ENCODE measurements around the gene UTP25. TPM values are rescaled to one million over a fixed set of nuclear protein-coding genes. Genes with fewer than 3 reads are reported as not detected.

Gene UTP25
- total RNA-seq, 1 experiment from 2014 or later: 9.5 TPM

- DNase-seq: no peak
- Mint-ChIP-seq H3K27ac (ENCODE audit: unreplicated experiment) (no peak overlapping the region), H3K9me3 (ENCODE audit: unreplicated experiment) (no peaks in the 10 kb centered on the region), H3K27me3 (ENCODE audit: insufficient read depth, unreplicated experiment) (no peaks in the 10 kb centered on the region), H3K36me3 (ENCODE audit: insufficient read depth, unreplicated experiment) (peaks cover 66% of the 10 kb centered on the region), H3K4me1 (ENCODE audit: low read depth, unreplicated experiment) (no peaks in the 10 kb centered on the region), H3K4me3 (ENCODE audit: unreplicated experiment) (no peak overlapping the region)
- H3K36me3 ChIP-seq (ENCODE audit: control insufficient read depth, insufficient read depth, low read length): peaks cover 3% of the 10 kb centered on the region; the same call in 1 of the 2 replicates
- ChIA-PET POLR2A (no interaction called here), CTCF (interaction anchor here (0.7 kb wide), 1 partner anchor 100 kb away, joined by 3 read pairs; no protein-coding TSS in a partner anchor)
- no peaks in the 10 kb centered on the region for H3K9me3 ChIP-seq
- no peak for TF ChIP-seq CTCF (IDR thresholded peaks at IDR 0.05; ENCODE audit: insufficient read depth in 1 of 2, low read depth in 1 of 2, low read length in 1 of 2, severe bottlenecking in 1 of 2, unreplicated experiment in 1 of 2)
- H3K4me1 ChIP-seq: no peaks in the 10 kb centered on the region
- H3K4me3 ChIP-seq (ENCODE audit: low read depth, low read length): no peak overlapping the region
- H3K27me3 ChIP-seq (replicated peaks; ENCODE audit: control insufficient read depth, insufficient read depth, low read length): no peaks in the 10 kb centered on the region
- intact Hi-C loops (cut with micrococcal nuclease; ENCODE audit: unreplicated experiment): no loop called here
- BruUV-seq (replicated peaks): no TSS peak
These were observed 17.1 kb downstream of the UTP25 start for GRCh38 chr1:209844695-209845407.

- no peak for TF ChIP-seq CTCF (IDR thresholded peaks at IDR 0.05; ENCODE audit: insufficient read depth in 1 of 2, low read depth in 1 of 2, low read length in 1 of 2, severe bottlenecking in 1 of 2, unreplicated experiment in 1 of 2)
- ChIA-PET CTCF (no interaction called here), POLR2A (no interaction called here)
- no peak overlapping the region for H3K4me3 ChIP-seq (ENCODE audit: low read depth, low read length)
- Mint-ChIP-seq H3K9me3 (ENCODE audit: unreplicated experiment) (no peaks in the 10 kb centered on the region), H3K27ac (ENCODE audit: unreplicated experiment) (no peak overlapping the region), H3K4me1 (ENCODE audit: low read depth, unreplicated experiment) (no peaks in the 10 kb centered on the region), H3K36me3 (ENCODE audit: insufficient read depth, unreplicated experiment) (peaks cover 66% of the 10 kb centered on the region), H3K27me3 (ENCODE audit: insufficient read depth, unreplicated experiment) (no peaks in the 10 kb centered on the region), H3K4me3 (ENCODE audit: unreplicated experiment) (no peak overlapping the region)
- intact Hi-C loops (cut with micrococcal nuclease; ENCODE audit: unreplicated experiment): no loop called here
- no peaks in the 10 kb centered on the region for H3K27me3 ChIP-seq (replicated peaks; ENCODE audit: control insufficient read depth, insufficient read depth, low read length)
- H3K9me3 ChIP-seq: no peaks in the 10 kb centered on the region
- no peak for DNase-seq
- no peaks in the 10 kb centered on the region for H3K4me1 ChIP-seq
- no TSS peak for BruUV-seq (replicated peaks)
- H3K36me3 ChIP-seq (ENCODE audit: control insufficient read depth, insufficient read depth, low read length): peaks cover 3% of the 10 kb centered on the region; the same call in 1 of the 2 replicates
These were observed 17.6 kb downstream of the UTP25 start for GRCh38 chr1:209845408-209845725.

GRCh38 chr1:209849388-209849787 is 21.6 kb downstream of the UTP25 start:
- H3K4me3 ChIP-seq (ENCODE audit: low read depth, low read length): no peak overlapping the region
- Mint-ChIP-seq H3K36me3 (ENCODE audit: insufficient read depth, unreplicated experiment) (peaks cover 64% of the 10 kb centered on the region), H3K4me3 (ENCODE audit: unreplicated experiment) (no peak overlapping the region), H3K27me3 (ENCODE audit: insufficient read depth, unreplicated experiment) (no peaks in the 10 kb centered on the region), H3K4me1 (ENCODE audit: low read depth, unreplicated experiment) (no peaks in the 10 kb centered on the region), H3K27ac (ENCODE audit: unreplicated experiment) (no peak overlapping the region), H3K9me3 (ENCODE audit: unreplicated experiment) (no peaks in the 10 kb centered on the region)
- no peaks in the 10 kb centered on the region for H3K9me3 ChIP-seq
- no TSS peak for BruUV-seq (replicated peaks)
- H3K36me3 ChIP-seq (ENCODE audit: control insufficient read depth, insufficient read depth, low read length): peaks cover 3% of the 10 kb centered on the region
- H3K27me3 ChIP-seq (replicated peaks; ENCODE audit: control insufficient read depth, insufficient read depth, low read length): no peaks in the 10 kb centered on the region
- no peaks in the 10 kb centered on the region for H3K4me1 ChIP-seq
- POLR2A ChIA-PET: no interaction called here
- TF ChIP-seq CTCF (IDR thresholded peaks at IDR 0.05; ENCODE audit: insufficient read depth in 1 of 2, low read depth in 1 of 2, low read length in 1 of 2, severe bottlenecking in 1 of 2, unreplicated experiment in 1 of 2): no peak
- DNase-seq: no peak
- CTCF ChIA-PET: interaction anchor here (1.4 kb wide), 1 partner anchor 11 kb away, joined by 4 read pairs; no protein-coding TSS in a partner anchor
- intact Hi-C loops (cut with micrococcal nuclease; ENCODE audit: unreplicated experiment): no loop called here
